SK-N-SH treated with all-trans-retinoic acid at 6 μM for 48 hours (cell line): Measurements from ENCODE around the gene REM2.
A peak's percentile ranks its signal among the peaks of the same experiment; 100 is the strongest.

Source experiments
- ATAC-seq: fragments of 200-7000 bp; cut with Tn5 transposase; 3 replicates; pipeline ENCODE4 v1.9.1; 2020; ENCODE audit warnings: mild to moderate bottlenecking, moderate library complexity
- CREB5 ChIP-seq: fragments of 250-450 bp; sonication (Bioruptor Pico); IDR thresholded peaks from 2 replicates; pipeline ENCODE4 v1.5.1; 2020; ENCODE audit warnings: low read depth, mild to moderate bottlenecking, moderate library complexity
- CSDC2 ChIP-seq: fragments of 250-450 bp; sonication (Bioruptor Pico); IDR thresholded peaks from 2 replicates; pipeline ENCODE4 v1.5.0; 2020; ENCODE audit warnings: mild to moderate bottlenecking, moderate library complexity
- CSRNP3 ChIP-seq: fragments of 250-450 bp; sonication (Bioruptor Pico); IDR thresholded peaks from 2 replicates; pipeline ENCODE4 v1.5.1; 2021; ENCODE audit warnings: mild to moderate bottlenecking, moderate library complexity
- ISL1 ChIP-seq: fragments of 250-450 bp; sonication (Bioruptor Pico); IDR thresholded peaks from 2 replicates; pipeline ENCODE4 v2.1.2; 2022; ENCODE audit warnings: mild to moderate bottlenecking, moderate library complexity
- OSR1 ChIP-seq: fragments of 250-450 bp; sonication (Bioruptor Pico); IDR thresholded peaks from 2 replicates; pipeline ENCODE4 v1.8.0; 2022; ENCODE audit warnings: moderate library complexity, mild to moderate bottlenecking, inconsistent platforms
- PATZ1 ChIP-seq: fragments of 250-450 bp; sonication (Bioruptor Pico); IDR thresholded peaks from 2 replicates; pipeline ENCODE4 v1.8.0; 2020; ENCODE audit warnings: mild to moderate bottlenecking, moderate library complexity, borderline replicate concordance
- POU6F1 ChIP-seq: fragments of 250-450 bp; sonication (Bioruptor Pico); IDR thresholded peaks from 2 replicates; pipeline ENCODE4 v1.8.0; 2021; ENCODE audit warnings: low read depth, mild to moderate bottlenecking, moderate library complexity, borderline replicate concordance
- PPARA ChIP-seq: fragments of 250-450 bp; sonication (Bioruptor Pico); IDR thresholded peaks from 2 replicates; pipeline ENCODE4 v1.5.0; 2020; ENCODE audit warnings: mild to moderate bottlenecking, borderline replicate concordance
- RARB ChIP-seq: fragments of 250-450 bp; sonication (Bioruptor Pico); IDR thresholded peaks from 2 replicates; pipeline ENCODE4 v1.8.0; 2021; ENCODE audit warnings: mild to moderate bottlenecking, moderate library complexity
- SNAI2 ChIP-seq: fragments of 250-450 bp; sonication (Bioruptor Pico); IDR thresholded peaks from 2 replicates; pipeline ENCODE4 v1.5.0; 2020; ENCODE audit warnings: mild to moderate bottlenecking, moderate library complexity
- TCF4 ChIP-seq: fragments of 250-450 bp; sonication (Bioruptor Pico); IDR thresholded peaks from 2 replicates; pipeline ENCODE4 v1.8.0; 2021; ENCODE audit warnings: mild to moderate bottlenecking, moderate library complexity, borderline replicate concordance
- TOX ChIP-seq: fragments of 250-450 bp; sonication (Bioruptor Pico); IDR thresholded peaks from 2 replicates; pipeline ENCODE4 v1.8.0; 2021; ENCODE audit warnings: mild to moderate bottlenecking, moderate library complexity, borderline replicate concordance
- TSHZ2 ChIP-seq: fragments of 250-450 bp; sonication (Bioruptor Pico); IDR thresholded peaks from 2 replicates; pipeline ENCODE4 v1.5.0; 2020; ENCODE audit warnings: mild to moderate bottlenecking, moderate library complexity
- ZC3H10 ChIP-seq: fragments of 250-450 bp; sonication (Bioruptor Pico); IDR thresholded peaks from 2 replicates; pipeline ENCODE4 v1.5.1; 2021; ENCODE audit warnings: mild to moderate bottlenecking, moderate library complexity
- ZFP30 ChIP-seq: fragments of 450-650 bp; formaldehyde crosslinking; IDR thresholded peaks from 2 replicates; pipeline ENCODE4 v1.5.0; 2022; ENCODE audit warnings: mild to moderate bottlenecking, moderate library complexity
- ZNF565 ChIP-seq: fragments of 450-650 bp; formaldehyde crosslinking; conservative IDR thresholded peaks from 2 replicates; pipeline ENCODE4 v1.5.0; 2020; ENCODE audit warnings: low read depth, mild to moderate bottlenecking, moderate library complexity
- ZNF70 ChIP-seq: fragments of 450-650 bp; formaldehyde crosslinking; IDR thresholded peaks from 2 replicates; pipeline ENCODE4 v1.5.0; 2020; ENCODE audit warnings: mild to moderate bottlenecking, moderate library complexity
- ZNF8 ChIP-seq: fragments of 450-650 bp; formaldehyde crosslinking; IDR thresholded peaks from 2 replicates; pipeline ENCODE4 v1.5.0; 2020; ENCODE audit warnings: mild to moderate bottlenecking, moderate library complexity

The REM2 gene

GRCh38 chr14:22918804-22919600, 36.0 kb downstream of the REM2 start, which contains the start of gene RBM23 (continued):
- no peak for TF ChIP-seq TSHZ2 (CRISPR knock-in tag)
- TF ChIP-seq, all 23 proteins: peak for 0

- TF ChIP-seq ZNF565 (CRISPR knock-in tag) (no peak), PATZ1 (CRISPR knock-in tag) (no peak), ISL1 (CRISPR knock-in tag) (no peak), SNAI2 (CRISPR knock-in tag) (no peak), TOX (CRISPR knock-in tag) (no peak), ZNF8 (no peak), ZFP30 (CRISPR knock-in tag) (no peak), CSDC2 (CRISPR knock-in tag) (no peak), RARB (no peak), PPARA (CRISPR knock-in tag) (no peak), ZC3H10 (CRISPR knock-in tag) (no peak), TCF4 (CRISPR knock-in tag) (no peak), CSRNP3 (CRISPR knock-in tag) (no peak), CREB5 (CRISPR knock-in tag) (no peak), POU6F1 (no peak), ZNF70 (CRISPR knock-in tag) (no peak), TSHZ2 (CRISPR knock-in tag) (no peak), OSR1 (CRISPR knock-in tag) (no peak)
- ATAC-seq: peak; percentile 22
These were observed 36.5 kb downstream of the REM2 start for GRCh38 chr14:22919601-22919921.
